Measurements from ENCODE around the gene MAPK8IP1. TPM values are rescaled to one million over a fixed set of nuclear protein-coding genes. Genes with fewer than 3 reads are reported as not detected.

The MAPK8IP1 gene
- total and polyA plus RNA-seq, 2 experiments from 2014 or later: 5.9 to 39.4 TPM

- no peak for TF ChIP-seq ZNF462 (CRISPR knock-in tag; IDR thresholded peaks at IDR 0.05)
- TF ChIP-seq JUNB (IDR thresholded peaks at IDR 0.05; ENCODE audit: unreplicated experiment): no peak
- no peak for TF ChIP-seq STAT1 (IDR thresholded peaks at IDR 0.05; ENCODE audit: unreplicated experiment)
- TF ChIP-seq REST (IDR thresholded peaks at IDR 0.05; ENCODE audit: unreplicated experiment): no peak
- no peak for TF ChIP-seq ZNF114 (CRISPR knock-in tag; IDR thresholded peaks at IDR 0.05)
- TF ChIP-seq POLR2AphosphoS5 (IDR thresholded peaks at IDR 0.05; ENCODE audit: low read depth): no peak
- no peak for TF ChIP-seq CREB1 (CRISPR knock-in tag; IDR thresholded peaks at IDR 0.05; ENCODE audit: low read depth)
- TF ChIP-seq ETS1 (IDR thresholded peaks at IDR 0.05): no peak
- TF ChIP-seq EZH2 (IDR thresholded peaks at IDR 0.05; ENCODE audit: low read depth, unreplicated experiment): no peak
- TF ChIP-seq EZH2phosphoT487 (IDR thresholded peaks at IDR 0.05; ENCODE audit: unreplicated experiment): no peak
Observed at GRCh38 chr11:45927332-45927683, 41.9 kb downstream of the MAPK8IP1 start (continued).
